Left colon (tissue), 2 donors: ENCODE data around the gene SPATA32. TPM values are rescaled to one million over a fixed set of nuclear protein-coding genes. Genes with fewer than 3 reads are reported as not detected.

Experiments
- ATAC-seq: fragments of 200-7000 bp; cut with Tn5 transposase; one replicate; pipeline ENCODE4 v1.9.1; 2020; ENCODE audit warnings: mild to moderate bottlenecking, moderate library complexity
- DNase-seq, 2 donors: peaks; one replicate each; pipeline ENCODE4 v3.0.0-alpha.2; 2020
- intact Hi-C, 2 donors: fragments of 100-400 bp; cut with DNase I in 1 of 2; cut with micrococcal nuclease in 1 of 2; formaldehyde crosslinking; loops; one replicate each; pipeline versions ENCODE4 v1.11.2 to v1.14.0; 2022; cut with DNase I, micrococcal nuclease
- total RNA-seq, 2 donors: library from RNA; stranded (reverse); fragmentation: NEBNext Ultra II Directional; extraction: Animal tissue kit (Norgen Biotek cat#: 25700); gene quantifications; one replicate each; pipeline ENCODE4 v1.2.1, GENCODE V29; 2021
- donor health status: DM: no; HTN: no; CAD: no.
- donor health status: DM: yes; HTN: yes; CAD: no.

SPATA32 gene
- total RNA-seq, 2 donors from 2014 or later: not detected

DNA sequence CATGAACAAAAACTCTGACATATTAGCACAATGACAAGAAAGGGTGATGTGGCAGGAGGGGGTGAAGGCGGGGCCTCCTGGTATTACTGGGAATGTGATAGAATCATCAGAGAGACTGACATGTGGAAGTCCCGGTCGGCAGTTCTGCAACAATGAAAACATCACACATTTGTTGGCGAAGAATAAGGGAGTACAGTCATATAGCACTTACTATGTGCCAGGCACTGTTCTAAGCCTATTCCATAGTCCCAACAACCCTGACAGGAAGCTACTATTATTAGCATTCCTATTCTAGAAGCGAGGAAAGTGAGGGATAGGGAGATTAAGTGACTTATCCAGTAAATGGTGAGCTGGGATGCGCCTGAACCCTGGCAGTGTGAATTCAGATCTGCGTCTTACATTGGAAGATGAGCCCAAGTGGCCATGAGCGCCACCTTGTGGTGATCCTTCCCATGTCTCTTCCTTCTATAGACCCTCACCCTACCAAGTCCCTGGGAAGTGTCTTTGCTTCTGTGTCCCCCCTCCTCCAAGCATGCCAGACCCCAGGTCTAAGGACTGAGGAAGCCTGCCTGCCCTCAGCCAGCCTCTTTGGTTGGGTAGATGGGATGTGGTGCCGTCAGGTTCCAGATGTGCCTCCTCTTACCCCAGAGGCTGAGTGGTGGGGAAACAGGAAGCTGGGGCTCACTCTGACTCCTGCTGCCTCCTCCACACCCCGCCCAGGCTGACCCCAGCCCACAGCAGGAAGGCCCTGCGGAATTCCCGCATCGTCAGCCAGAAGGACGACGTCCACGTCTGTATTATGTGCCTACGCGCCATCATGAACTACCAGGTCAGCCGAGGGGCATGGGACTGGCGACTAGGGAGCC is 26.2 kb downstream of the SPATA32 start:
- ATAC-seq (peak; percentile 67), DNase-seq (peak in 1 of 2 donors; percentile 91)
- intact Hi-C loops: no loop called here

DNA sequence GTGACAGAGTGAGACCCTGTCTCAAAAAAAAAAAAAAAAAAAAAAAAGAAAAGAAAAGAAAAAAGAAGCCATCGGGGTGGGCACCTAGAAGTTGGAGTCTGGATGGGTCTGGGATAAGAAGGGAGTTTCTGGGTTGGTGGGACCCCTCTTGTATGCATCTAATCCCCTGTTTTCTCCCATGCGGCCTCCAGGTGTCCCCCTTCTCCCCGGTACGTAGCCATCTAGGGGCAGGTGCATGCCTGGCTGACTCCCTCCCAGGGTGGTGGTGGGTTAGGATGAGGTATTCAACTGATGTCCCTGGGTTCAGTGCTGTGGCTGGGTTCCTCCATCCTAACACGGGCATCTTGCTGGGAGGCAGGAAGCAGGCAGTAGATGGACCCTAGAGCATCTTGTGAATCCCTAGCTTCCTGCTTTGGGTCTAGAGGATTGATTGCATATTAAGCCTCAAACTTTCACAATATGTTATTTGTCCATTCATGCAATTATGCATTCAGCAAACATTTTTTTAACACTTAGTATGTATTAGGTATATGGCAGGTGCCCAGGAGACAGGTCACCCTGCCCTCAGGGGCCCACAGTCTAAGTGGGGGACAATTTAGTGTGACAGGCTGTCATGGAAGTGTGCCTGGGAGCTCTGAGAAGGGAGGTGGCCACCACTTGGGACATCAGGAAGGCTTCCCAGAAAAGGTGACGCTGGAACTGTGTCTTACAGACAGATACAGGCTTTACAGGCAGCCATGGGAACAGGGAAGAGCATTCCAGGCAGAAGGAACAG is 27.1 kb downstream of the SPATA32 start:
- intact Hi-C loops: no loop called here
- ATAC-seq: peak; percentile 27
- no peak for DNase-seq

DNA sequence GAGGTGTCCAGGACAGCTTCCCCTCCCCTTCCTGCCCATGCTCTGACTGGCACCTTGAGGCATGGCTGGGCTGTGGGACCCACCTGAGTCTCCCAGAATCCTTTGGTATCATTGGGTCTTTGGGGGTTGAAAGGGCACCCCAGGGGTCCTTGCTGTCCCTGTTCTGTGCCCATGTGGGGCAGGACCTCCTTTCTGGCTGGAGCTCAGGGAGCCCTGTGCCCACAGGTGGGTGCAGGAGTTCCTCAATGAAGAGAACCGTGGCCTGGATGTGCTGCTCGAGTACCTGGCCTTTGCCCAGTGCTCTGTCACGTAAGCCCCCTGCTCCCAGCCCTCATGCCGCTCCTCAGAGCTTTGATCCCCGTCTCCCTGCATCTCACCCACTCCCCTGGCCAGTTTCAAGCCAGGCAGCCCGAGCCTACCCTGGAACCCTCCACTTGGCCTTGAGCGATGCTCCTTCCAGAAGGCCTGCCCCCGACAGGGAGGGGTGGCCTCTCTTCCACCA is 28.4 kb downstream of the SPATA32 start:
- ATAC-seq: no peak
- DNase-seq: no peak
- intact Hi-C loops: no loop called here

DNA sequence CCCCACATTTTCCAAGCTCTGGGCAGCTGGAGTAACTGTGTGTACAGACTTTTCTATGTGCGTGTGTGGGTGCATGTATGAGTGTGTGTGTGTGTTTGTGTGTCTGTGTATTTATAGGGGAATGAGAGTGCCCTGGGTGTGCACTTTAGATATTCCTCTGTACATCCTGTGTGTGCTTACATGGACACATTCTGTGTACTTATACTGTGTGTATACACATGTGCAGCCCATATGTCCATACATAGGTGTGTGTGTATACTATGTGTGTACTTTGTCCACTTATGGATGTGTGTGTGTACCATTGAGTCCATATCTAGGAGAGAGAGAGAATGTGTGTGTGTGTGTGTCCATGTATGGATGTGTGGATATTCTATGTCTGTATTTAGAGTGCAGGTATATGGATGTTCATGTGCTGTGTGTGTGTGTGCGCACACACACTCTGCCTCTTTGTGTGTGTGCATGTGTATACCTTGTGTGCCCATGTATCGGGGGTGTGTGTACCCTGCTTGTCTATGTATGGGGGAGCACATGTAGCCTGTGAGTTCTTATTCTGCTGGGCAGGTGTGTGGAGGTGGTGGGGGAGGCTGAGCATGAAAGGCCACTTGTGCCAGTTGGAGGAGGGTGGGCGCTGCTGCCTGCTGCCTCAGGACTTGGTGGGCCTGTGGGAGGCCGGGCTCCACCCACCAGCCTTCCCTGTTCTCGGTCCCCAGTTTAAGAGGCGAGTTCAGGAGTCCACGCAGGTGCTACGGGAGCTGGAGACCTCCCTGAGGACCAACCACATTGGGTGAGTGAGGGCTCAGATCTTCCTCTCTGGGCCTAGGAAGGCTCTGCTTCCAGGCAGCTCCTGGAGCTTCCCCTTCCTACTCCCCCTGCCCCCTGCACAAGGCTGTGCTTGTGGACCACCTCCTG is 29.1 kb downstream of the SPATA32 start:
- ATAC-seq (no peak), DNase-seq (no peak)
- intact Hi-C loops: no loop called here

DNA sequence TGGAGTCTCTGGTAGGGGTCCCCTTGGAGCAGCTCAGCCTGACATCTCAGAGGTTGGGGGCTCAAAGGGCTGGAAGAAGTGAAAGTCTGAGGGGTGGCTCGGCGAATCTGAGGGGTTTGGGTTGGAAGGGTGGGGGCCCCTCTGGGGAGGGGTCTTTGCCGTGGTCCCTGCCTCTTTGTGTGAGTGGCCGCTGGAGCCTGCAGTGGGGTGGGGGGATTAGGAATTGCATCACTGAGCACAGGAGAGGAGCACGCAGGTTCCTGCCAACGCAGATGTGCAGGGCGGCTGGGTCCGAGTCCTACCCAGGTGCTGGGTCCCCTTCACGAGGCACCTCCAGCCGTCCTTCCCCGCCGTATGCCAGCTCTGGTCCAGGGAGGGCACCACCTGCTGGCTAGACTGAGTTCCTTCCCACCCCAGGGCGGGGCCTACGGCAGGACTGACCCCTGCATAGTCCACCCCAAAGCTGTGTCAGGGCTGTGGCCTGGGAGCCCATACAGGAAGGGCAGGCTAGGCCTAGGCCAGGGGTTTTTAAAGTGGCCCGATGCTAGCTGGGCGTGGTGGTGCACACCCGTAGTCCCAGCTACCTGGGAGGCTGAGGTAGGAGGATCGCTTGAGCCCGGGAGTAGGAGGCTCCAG is 30.3 kb downstream of the SPATA32 start:
- peak; percentile 51 for ATAC-seq
- intact Hi-C loops: no loop called here
- peak in 1 of 2 donors; percentile 50 for DNase-seq

DNA sequence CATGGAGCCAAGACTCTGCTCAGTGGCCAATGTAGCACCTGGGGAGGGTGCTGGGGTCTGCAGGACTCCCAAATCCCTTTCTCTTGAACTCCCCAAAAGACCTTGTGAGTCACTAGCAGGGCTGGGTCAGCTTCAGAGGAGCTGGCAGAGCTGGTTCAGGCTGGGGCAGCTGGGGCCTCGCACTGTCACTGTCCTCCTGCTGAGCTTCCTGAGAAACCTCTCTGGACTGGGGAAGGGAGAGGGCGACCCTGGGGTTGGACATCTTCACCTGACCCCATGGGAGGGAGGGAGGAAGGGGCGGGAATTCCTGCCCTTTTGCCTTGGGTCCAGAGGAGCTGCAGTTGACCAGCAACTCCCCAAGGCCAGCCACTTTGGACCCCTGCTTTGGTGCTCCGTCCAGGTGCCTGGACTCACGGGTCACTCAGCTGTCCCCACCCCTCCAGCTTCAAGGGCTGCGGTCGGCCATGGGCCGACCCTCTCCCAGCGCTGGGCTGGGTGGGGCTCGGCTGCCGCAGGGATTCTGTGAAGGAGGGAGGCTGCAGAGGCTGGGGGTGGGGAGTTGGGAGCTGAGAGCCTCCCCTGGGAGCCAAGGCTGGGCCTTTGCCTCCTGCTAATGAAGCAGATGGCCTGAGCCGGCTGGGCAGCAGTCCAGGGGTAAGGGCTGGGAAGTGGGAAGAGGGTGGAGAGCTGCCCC is 31.0 kb downstream of the SPATA32 start:
- intact Hi-C loops: no loop called here
- no peak for ATAC-seq
- no peak for DNase-seq

DNA sequence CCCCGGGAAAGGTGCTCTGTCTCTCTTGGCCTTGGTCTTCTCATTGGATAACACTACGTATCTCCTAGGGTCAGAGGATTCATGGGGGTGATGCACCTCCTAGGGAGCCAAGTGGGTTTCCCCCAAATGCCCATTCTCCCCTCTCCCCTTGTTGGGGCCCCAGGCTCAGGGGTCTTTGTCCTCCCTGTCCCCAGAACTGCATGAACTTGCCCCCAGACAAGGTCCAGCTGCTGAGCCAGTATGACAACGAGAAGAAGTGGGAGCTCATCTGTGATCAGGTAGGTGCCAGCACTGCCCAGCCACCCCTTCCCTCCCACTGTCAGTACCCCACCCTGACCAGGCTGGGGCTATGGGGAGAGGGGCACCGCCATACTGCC is 31.5 kb downstream of the SPATA32 start:
- intact Hi-C loops: no loop called here

DNA sequence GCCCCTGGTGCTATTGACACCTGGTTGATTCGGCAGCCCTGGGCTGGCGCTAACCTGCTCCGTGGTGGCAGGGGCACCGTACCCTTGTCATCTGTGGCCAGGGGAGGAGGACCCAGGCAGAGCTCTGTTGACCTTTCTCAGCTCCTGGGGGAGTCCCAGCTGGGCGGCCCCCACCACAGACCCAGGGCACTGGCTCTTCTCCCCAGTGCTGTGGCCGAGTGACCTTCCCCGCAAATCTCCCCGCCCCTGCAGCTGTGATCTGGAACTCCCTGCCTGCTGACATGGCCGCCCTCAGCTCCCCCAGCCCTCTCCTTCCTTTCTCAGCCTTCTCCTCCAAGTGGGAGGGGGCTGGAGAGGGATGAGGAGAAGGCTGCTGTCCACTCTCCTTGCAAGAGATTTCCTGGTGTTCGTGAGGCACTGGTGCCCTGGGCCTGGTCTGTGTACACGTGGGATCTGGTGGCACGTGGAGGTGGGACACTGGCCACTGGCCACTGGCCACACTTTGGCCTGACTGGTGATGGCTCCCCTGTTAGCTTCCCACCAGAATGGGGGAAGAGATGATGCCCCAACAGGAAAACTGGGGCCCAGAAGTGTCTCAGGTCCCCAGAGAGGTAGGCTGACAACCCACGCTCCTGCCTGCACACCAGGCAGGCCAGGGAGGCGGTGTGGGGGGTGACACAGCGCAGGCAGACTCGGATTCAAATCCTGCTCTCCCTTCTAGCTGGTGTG is 32.0 kb downstream of the SPATA32 start:
- intact Hi-C loops: no loop called here
- ATAC-seq: no peak

More for the DNA sequence above, 31.5 kb downstream of the SPATA32 start:
- no peak for ATAC-seq
- DNase-seq: no peak

DNA sequence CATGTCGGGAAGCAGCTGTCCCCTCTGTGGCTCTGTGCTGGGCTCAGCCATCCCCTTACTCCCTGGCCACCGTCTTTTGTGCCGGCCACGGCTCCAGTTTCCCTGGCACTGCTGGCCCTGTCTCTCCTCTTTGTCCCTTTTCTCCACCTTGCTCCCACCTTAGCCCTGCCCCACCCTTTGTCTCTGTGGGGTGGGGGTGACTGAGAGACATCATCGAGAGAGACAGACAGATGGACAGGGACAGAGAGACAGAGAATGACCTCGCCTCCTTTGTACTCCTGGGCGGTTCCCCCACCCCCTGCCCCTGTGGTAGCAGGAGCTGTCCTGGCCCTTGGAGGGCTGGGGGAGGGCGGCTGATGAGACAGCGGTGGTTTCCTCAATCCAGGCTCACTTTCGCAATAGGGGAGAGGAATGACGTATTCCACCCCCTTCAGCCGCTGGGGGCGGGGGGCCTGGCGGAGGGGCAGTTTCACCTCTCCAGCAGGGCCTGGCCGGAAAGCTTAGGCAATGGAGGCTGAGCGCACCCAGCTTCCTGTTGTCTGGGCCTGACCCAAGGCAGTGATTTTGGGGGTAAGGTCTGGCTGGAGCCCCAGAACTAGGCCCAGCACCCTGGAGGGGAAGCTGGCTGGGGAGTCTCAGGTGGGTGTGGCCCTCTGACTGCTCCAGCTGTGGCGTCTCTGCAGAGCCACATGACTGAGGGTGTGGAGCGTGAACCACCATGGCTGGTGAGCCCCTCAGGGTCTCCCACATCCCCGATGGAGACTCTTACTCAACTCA is 32.9 kb downstream of the SPATA32 start:
- intact Hi-C loops: no loop called here
- ATAC-seq (peak; percentile 38), DNase-seq (peak; percentile 75 to 87)

More for the DNA sequence above, 32.0 kb downstream of the SPATA32 start:
- DNase-seq: no peak

DNA sequence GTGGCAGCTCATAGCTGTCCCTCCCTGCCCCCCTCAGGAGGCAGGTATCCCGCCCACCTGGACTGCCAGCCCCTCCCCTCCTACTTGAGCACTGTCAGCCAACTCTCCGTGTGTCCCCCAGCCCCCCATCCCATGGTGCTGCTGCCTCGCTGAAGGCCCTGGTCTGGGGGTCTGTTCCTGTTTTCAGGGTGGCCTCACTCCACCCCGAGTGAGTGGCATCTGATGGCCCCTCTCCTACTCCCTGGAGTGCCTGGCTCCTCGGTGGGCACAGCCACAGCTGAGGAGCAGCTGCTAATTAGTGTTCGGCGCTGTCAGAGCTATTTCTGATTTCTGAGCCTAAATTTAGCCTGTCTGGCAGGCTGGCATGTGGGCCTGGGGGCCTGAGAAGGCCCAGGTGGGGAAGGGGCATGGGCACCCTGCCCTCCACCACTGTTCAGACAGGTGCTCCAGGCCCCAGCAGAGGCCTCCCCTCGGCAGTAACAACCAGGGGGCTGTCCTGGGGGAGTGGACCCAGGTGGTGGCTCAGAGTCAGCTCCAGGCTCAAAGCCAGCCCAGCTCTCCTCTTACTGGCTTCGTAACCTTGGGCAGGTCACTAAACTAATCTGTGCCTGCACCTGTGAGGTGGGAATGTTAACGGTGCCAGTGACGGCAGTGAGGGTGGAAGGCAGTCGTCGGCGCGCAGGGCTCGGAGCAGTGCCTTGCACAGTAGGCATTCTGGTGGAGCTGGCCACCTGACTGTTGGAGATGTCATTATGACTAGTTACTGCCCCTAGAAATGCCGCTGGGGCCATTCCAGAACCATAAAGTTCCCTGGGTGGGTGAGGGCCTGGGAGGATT is 33.8 kb downstream of the SPATA32 start:
- intact Hi-C loops: no loop called here
- ATAC-seq: no peak
- peak in 1 of 2 donors; percentile 27 for DNase-seq

DNA sequence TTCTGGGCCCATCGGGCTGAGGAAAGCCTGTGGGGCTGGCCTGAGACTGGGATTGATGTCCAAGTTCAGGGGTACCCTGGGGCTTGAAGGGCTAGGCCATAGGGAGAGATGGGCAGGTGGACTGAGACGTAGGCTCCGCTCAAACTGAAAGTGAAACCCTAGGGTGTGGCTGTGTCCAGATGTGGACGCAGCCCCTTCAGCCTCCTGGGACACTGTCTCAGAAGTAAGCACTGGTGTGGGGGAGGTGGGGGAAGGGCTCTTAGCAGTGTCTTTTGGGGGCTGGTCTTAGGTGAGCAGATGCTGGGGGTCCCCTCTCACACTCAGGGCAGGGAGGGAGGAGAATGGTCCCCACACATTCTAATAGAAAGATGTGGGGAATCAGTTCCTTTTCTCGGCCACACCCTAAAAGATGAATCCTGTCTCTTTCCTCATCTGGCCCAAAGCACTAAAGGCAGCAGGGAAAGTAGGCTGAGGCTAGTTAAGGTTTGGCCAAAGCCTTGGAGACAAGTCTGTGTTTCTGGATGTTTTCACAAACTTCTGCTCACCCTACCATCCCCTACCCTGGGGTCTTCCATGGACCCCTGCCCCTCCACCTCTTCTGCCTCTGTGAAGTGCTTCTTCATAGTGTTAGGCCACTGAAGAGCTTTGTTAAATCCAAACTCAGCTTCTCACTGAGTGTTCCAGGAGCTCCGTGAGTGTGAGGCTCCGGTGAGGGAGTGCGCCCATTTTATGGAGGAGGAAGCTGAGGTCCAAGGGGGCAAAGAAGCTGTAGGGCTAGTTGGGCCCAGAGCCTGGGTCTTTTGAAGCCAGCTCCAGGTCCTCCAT is 34.6 kb downstream of the SPATA32 start:
- ATAC-seq: peak; percentile 50
- DNase-seq: peak in 1 of 2 donors; percentile 52
- intact Hi-C loops: no loop called here

DNA sequence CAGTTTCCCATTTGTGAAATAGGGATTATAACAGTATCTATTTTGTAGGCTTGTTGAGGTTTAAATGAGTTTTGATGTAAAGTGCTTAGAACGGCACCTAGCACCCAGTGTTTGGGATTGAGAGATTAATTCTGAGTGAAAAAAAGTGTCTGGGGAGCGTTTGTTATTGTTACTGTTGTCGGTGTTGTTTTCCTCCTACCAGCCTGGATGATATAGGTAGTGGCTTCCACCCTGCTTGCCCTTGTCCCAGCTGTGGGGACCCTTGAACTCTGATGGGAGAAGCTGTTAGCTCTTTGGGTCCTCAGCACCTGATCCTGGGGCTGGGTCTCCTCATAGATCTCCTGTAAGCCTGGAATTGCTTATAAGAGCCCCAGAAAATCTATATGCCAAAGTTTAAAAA is 35.3 kb downstream of the SPATA32 start:
- ATAC-seq (no peak), DNase-seq (no peak)
- intact Hi-C loops: no loop called here

DNA sequence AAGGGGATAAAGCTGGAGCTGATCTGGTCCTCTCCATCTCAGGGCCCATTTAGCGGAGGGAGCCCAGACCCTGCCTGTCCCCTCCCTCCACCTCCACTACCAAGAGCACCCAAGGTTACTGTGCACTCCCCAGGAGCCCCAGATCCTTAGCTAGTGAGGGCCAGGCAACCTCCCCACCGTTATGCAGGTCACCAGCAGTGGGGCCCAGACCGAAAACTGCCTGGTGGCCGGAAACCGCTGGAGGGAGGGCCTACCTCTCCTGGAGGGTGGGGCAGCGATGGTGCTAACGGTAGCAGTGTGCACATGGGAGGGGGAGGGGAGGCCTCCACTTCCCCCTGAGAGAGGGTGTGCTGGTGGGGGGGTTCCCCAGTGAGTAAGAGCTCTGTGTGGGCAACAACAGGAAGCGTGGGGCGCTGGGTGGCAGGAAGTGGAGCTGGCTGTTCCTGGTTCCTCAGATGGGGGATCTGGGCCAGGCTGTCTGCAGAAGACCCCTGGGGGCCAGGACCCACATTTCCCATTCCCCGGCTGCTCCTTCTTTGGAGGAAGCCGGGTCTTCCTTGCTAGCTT is 35.8 kb downstream of the SPATA32 start:
- ATAC-seq (peak; percentile 48), DNase-seq (peak; percentile 87)
- intact Hi-C loops: no loop called here

DNA sequence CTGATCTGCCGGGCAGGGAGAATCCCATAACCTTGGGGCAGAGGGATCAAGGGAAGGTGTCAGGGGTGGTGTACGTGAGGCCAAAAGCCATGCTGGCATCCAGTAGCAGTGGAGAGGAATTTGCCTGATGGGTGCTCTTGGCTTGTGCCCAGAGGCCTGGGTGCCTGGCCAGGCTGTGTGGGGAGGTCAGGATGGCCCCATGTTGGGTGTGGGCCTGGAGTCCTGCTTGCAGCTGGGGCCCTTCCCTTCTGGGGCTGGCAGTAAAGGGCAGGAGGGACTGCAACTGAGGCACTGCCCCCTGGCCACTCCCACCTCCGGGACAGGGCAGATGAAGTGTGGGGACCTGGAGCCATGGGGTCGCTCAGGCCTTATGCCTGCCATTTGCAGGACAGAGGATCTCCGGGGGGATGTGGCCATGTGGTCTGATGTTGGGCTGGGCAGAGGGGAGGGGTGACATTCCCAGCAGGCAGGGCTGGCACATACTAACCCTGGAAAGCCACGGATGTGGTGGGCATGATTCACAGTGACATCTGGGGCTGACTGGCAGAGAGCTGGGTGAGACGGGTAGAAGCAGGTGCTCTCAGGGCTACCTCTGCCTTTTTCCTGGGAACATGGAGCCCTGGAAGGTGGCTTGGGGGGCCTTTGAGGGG is 36.7 kb downstream of the SPATA32 start:
- DNase-seq (peak in 1 of 2 donors; percentile 19), ATAC-seq (no peak)
- intact Hi-C loops: no loop called here
